Activated T-helper 1 cell treated with anti-CD3 and anti-CD28 coated beads, Interleukin-12 subunit alpha, Interleukin-12 subunit beta, Interleukin-2, Interleukin-4 antibody, amounts not matched to agents 30 ng/mL and 10 ng/mL and 1 ng/mL, durations not matched to agents 14 hours and 24 hours and 36 hours (primary cell): ENCODE data around the gene GH1. TPM values are rescaled to one million over a fixed set of nuclear protein-coding genes. Genes with fewer than 3 reads are reported as not detected.
A peak's percentile ranks its signal among the peaks of the same experiment; 100 is the strongest.
"Not testable (repeated sequence)": the region's sequence is repeated elsewhere in the genome, so short reads cannot be mapped to it uniquely, and the experiment has no call there.

Experiments
- DNase-seq: peaks from one replicate; pipeline ENCODE4 v3.0.0; 2021; ENCODE audit warnings: low spot score
- H3K27ac Mint-ChIP-seq: one replicate; pipeline ENCODE4 v1.8.0; 2021; ENCODE audit warnings: mild to moderate bottlenecking, mixed read lengths
- H3K27me3 Mint-ChIP-seq: one replicate; pipeline ENCODE4 v1.8.0; 2022; ENCODE audit warnings: mild to moderate bottlenecking, moderate library complexity, mixed read lengths; ENCODE audit not compliant: insufficient read depth
- H3K36me3 Mint-ChIP-seq: one replicate; pipeline ENCODE4 v1.8.0; 2021; ENCODE audit warnings: low read depth, mixed read lengths
- H3K4me1 Mint-ChIP-seq: one replicate; pipeline ENCODE4 v1.8.0; 2021; ENCODE audit warnings: low read depth, mixed read lengths
- H3K4me3 Mint-ChIP-seq: one replicate; pipeline ENCODE4 v1.8.0; 2021; ENCODE audit warnings: mild to moderate bottlenecking, moderate library complexity, mixed read lengths
- H3K9me3 Mint-ChIP-seq: one replicate; pipeline ENCODE4 v1.8.0; 2021; ENCODE audit warnings: mixed read lengths
- intact Hi-C: fragments of 100-400 bp; cut with micrococcal nuclease; formaldehyde crosslinking; loops from one replicate; pipeline ENCODE4 v1.15.1; 2024
- total RNA-seq: library from RNA; stranded (reverse); gene quantifications from 2 replicates; pipeline ENCODE4 v1.2.3, GENCODE V29; 2022

GH1 gene
- not detected in 2 replicates for total RNA-seq

DNA sequence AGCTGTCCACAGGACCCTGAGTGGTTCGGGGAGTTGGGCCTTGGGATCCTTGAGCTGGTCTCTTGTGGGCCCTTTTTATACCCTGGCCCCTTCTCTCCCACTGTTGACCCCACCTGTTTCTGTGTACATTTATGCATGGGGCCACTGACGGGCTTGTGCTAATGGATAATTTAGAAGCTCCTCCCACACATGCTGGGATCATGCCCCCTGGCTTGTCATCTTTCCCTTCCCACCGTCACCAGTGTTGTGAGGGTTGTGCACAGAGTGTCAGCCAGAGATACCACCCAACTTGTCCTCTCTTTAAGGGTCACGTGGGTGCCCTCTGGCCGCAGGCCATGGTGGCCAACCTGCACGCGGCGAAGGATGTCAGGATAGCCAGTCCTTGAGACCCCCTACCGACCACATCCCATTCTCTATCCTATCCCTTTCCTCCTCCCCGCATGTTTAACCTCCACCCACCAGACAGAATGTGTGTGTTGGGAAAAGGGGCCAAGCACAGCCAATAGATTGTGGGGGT, at the start of gene GH1:
GH1 (minus strand) TSS at position 51 of the 517 bp plus-strand sequence. CDS start 63 bp downstream, outside the sequence.
- H3K27ac Mint-ChIP-seq, H3K4me1 Mint-ChIP-seq: not testable (repeated sequence)

GRCh38 chr17:63967953-63968352, 49.3 kb upstream of the GH1 start:
- intact Hi-C loops: loop anchor here (1.0 kb wide), 1 partner anchor 17 kb away; no protein-coding TSS in a partner anchor
- Mint-ChIP-seq H3K36me3 (no peaks in the 10 kb centered on the region), H3K27ac (no peak overlapping the region), H3K27me3 (peaks cover 15% of the 10 kb centered on the region), H3K4me3 (no peak overlapping the region), H3K9me3 (no peaks in the 10 kb centered on the region), H3K4me1 (peaks cover 6% of the 10 kb centered on the region)
- DNase-seq: no peak

More for the DNA sequence above, at the start of gene GH1:
- not testable (repeated sequence) for H3K4me3 Mint-ChIP-seq, H3K9me3 Mint-ChIP-seq, DNase-seq, H3K36me3 Mint-ChIP-seq, H3K27me3 Mint-ChIP-seq
- intact Hi-C loops: loop anchor here (1.0 to 5.0 kb wide), 5 partner anchors 27 to 363 kb away; no protein-coding TSS in a partner anchor

GRCh38 chr17:63966646-63967264, 48.1 kb upstream of the GH1 start:
- Mint-ChIP-seq H3K4me1 (peaks cover 6% of the 10 kb centered on the region), H3K36me3 (no peaks in the 10 kb centered on the region), H3K4me3 (no peak overlapping the region), H3K27ac (no peak overlapping the region), H3K9me3 (no peaks in the 10 kb centered on the region), H3K27me3 (peaks cover 15% of the 10 kb centered on the region)
- intact Hi-C loops: loop anchor here (1.0 kb wide), 1 partner anchor 19 kb away; no protein-coding TSS in a partner anchor
- no peak for DNase-seq

DNA sequence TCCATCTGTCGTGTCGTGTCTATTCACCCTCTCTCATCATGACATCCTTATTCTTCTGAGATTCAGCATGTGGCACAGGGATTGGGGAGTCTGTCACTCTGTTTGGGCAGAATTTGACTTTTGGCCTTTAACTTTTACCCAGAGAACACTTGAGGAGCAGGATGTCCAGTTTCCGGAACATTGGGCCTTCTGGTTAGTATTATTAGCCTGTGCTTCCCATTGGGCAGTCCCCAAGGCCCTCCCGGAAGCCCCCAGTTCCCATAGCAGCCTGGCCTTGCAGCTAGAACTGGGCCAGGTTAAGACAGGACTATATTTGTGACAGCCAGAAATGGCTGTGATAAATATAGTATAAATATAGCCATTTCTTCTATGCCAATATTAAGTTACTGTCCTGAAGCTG, 44.5 kb upstream of the GH1 start:
- intact Hi-C loops: no loop called here
- H3K27me3 Mint-ChIP-seq: peaks cover 2% of the 10 kb centered on the region
- H3K27ac Mint-ChIP-seq: no peak overlapping the region
- no peaks in the 10 kb centered on the region for H3K36me3 Mint-ChIP-seq
- no peak for DNase-seq
- H3K9me3 Mint-ChIP-seq: no peaks in the 10 kb centered on the region
- H3K4me1 Mint-ChIP-seq: peaks cover 6% of the 10 kb centered on the region
- no peak overlapping the region for H3K4me3 Mint-ChIP-seq

GRCh38 chr17:63962298-63962744, 43.7 kb upstream of the GH1 start:
- Mint-ChIP-seq H3K36me3 (no peaks in the 10 kb centered on the region), H3K9me3 (no peaks in the 10 kb centered on the region), H3K27ac (no peak overlapping the region), H3K4me1 (peaks cover 6% of the 10 kb centered on the region), H3K27me3 (peaks cover 2% of the 10 kb centered on the region), H3K4me3 (no peak overlapping the region)
- intact Hi-C loops: no loop called here
- no peak for DNase-seq

GRCh38 chr17:63961355-63962212, 42.9 kb upstream of the GH1 start:
- intact Hi-C loops: loop anchor here (1.0 kb wide), 1 partner anchor 15 kb away; no protein-coding TSS in a partner anchor
- Mint-ChIP-seq H3K9me3 (no peaks in the 10 kb centered on the region), H3K4me1 (peaks cover 1% of the 10 kb centered on the region), H3K4me3 (peak overlapping the region; percentile 45), H3K27ac (no peak overlapping the region), H3K36me3 (no peaks in the 10 kb centered on the region), H3K27me3 (peaks cover 1% of the 10 kb centered on the region)
- DNase-seq: peak; percentile 20

DNA sequence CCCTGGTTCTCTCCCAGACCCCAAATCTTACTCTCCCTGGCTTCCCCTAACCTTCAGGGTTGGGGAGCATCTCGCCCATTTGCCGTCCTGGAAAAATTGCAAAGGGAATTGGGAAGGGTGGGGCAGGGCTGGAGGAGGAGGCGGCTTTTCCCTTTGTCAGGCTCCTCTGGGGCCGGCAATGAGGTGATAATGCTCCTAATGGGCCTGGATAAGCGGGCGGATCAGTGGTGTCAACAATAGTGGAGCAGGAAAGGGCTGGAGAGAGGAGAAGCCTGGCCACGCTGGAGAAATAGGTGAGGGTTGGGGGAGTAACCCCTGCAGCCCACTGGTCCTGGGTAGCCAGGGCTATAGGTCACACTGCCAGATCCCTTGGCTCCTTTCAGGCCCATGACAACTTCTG, 41.8 kb upstream of the GH1 start:
- Mint-ChIP-seq H3K27ac (no peak overlapping the region), H3K4me3 (no peak overlapping the region), H3K36me3 (no peaks in the 10 kb centered on the region), H3K27me3 (peaks cover 1% of the 10 kb centered on the region), H3K4me1 (no peaks in the 10 kb centered on the region), H3K9me3 (no peaks in the 10 kb centered on the region)
- DNase-seq: no peak
- intact Hi-C loops: no loop called here

GRCh38 chr17:63960006-63960405, 41.4 kb upstream of the GH1 start:
- intact Hi-C loops: no loop called here
- peaks cover 1% of the 10 kb centered on the region for H3K27me3 Mint-ChIP-seq
- H3K4me3 Mint-ChIP-seq: no peak overlapping the region
- no peak overlapping the region for H3K27ac Mint-ChIP-seq
- peaks cover 3% of the 10 kb centered on the region for H3K4me1 Mint-ChIP-seq
- no peaks in the 10 kb centered on the region for H3K9me3 Mint-ChIP-seq
- no peaks in the 10 kb centered on the region for H3K36me3 Mint-ChIP-seq
- no peak for DNase-seq

DNA sequence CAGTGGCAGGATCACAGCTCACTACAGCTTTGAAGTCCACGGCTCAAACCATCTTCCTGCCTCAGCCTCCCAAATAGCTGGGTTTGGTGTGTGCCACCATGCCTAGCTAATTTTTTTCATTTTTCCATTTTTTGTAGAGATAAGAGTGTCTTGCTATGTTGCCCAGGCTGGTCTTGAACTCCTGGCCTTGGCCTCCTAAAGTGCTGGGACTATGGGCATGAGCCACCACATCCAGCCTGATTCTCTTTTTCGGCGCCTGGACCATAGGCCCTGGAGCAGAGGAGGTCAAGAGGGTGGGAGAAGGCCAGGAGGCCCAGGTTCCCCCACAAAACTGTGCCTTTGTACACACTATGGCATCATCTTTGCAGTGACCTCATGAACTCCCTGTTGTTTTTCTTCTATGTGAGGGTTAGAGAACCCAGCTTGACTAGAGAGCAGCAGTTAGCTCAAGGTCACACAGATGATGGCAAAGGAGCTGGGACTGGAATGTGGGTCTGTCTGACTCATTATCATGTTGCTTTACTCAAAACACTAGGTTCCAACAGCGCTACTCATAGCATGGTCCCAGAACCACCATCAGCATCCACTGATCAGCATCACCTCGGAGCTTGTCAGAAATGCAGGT, 37.8 kb upstream of the GH1 start:
- Mint-ChIP-seq H3K36me3 (no peaks in the 10 kb centered on the region), H3K9me3 (no peaks in the 10 kb centered on the region), H3K27ac (peak overlapping the region; percentile 52), H3K4me3 (no peak overlapping the region), H3K27me3 (peaks cover 1% of the 10 kb centered on the region), H3K4me1 (peaks cover 15% of the 10 kb centered on the region)
- intact Hi-C loops: no loop called here
- no peak for DNase-seq

GRCh38 chr17:63955791-63956190, 37.2 kb upstream of the GH1 start:
- Mint-ChIP-seq H3K4me3 (no peak overlapping the region), H3K9me3 (no peaks in the 10 kb centered on the region), H3K36me3 (no peaks in the 10 kb centered on the region), H3K4me1 (peaks cover 15% of the 10 kb centered on the region), H3K27ac (peak overlapping the region; percentile 67), H3K27me3 (peaks cover 1% of the 10 kb centered on the region)
- no peak for DNase-seq
- intact Hi-C loops: no loop called here

- peaks cover 15% of the 10 kb centered on the region for H3K4me1 Mint-ChIP-seq
- H3K9me3 Mint-ChIP-seq: no peaks in the 10 kb centered on the region
- H3K36me3 Mint-ChIP-seq: no peaks in the 10 kb centered on the region
- no peak overlapping the region for H3K4me3 Mint-ChIP-seq
- DNase-seq: no peak
- intact Hi-C loops: no loop called here
- H3K27me3 Mint-ChIP-seq: peaks cover 1% of the 10 kb centered on the region
- no peak overlapping the region for H3K27ac Mint-ChIP-seq
These were observed 36.6 kb upstream of the GH1 start for GRCh38 chr17:63955232-63955631.

- Mint-ChIP-seq H3K4me1 (peaks cover 15% of the 10 kb centered on the region), H3K36me3 (no peaks in the 10 kb centered on the region), H3K4me3 (no peak overlapping the region), H3K27ac (peak overlapping the region; percentile 14), H3K9me3 (no peaks in the 10 kb centered on the region), H3K27me3 (peaks cover 1% of the 10 kb centered on the region)
- peak; percentile 12 for DNase-seq
- intact Hi-C loops: no loop called here
These were observed 35.9 kb upstream of the GH1 start for GRCh38 chr17:63954402-63955063.
